A172 (cell line): ENCODE results near the gene CEP19. TPM values are rescaled to one million over a fixed set of nuclear protein-coding genes. Genes with fewer than 3 reads are reported as not detected.

Source experiments
- DNase-seq: peaks from one replicate; pipeline ENCODE4 v3.0.0-alpha.2; 2015; ENCODE audit warnings: low spot score
- total RNA-seq: library from RNA; depleted of rRNA; stranded (reverse); fragments of >200 nt; shearing (Covaris generic); gene quantifications from 2 replicates; pipeline ENCODE4 v1.2.3, GENCODE V29; 2014

CEP19 gene
- total RNA-seq, 1 experiment from 2014 or later, result 13.8 TPM

GRCh38 chr3:196708467-196708866, 3.6 kb downstream of the CEP19 start:
- DNase-seq, result no peak

GRCh38 chr3:196707566-196707965, 4.5 kb downstream of the CEP19 start:
- DNase-seq, result no peak

- no peak for DNase-seq
These were observed 5.3 kb downstream of the CEP19 start for GRCh38 chr3:196706731-196707130.

GRCh38 chr3:196706327-196706726, 5.7 kb downstream of the CEP19 start:
- DNase-seq, result no peak

- no peak for DNase-seq
These were observed 11.2 kb downstream of the CEP19 start for GRCh38 chr3:196700801-196701200.

- DNase-seq, result no peak
These were observed 12.3 kb downstream of the CEP19 start for GRCh38 chr3:196699749-196700148.

GRCh38 chr3:196697270-196697669, 14.8 kb downstream of the CEP19 start:
- no peak for DNase-seq

GRCh38 chr3:196695849-196696226, 16.2 kb downstream of the CEP19 start:
- no peak for DNase-seq

GRCh38 chr3:196694941-196695848, 16.9 kb downstream of the CEP19 start:
- DNase-seq, result no peak

- peak; percentile 21 for DNase-seq
These were observed 17.8 kb downstream of the CEP19 start for GRCh38 chr3:196694202-196694638.

GRCh38 chr3:196691386-196691785, 20.7 kb downstream of the CEP19 start:
- DNase-seq, result no peak

- DNase-seq, result no peak
These were observed 21.9 kb downstream of the CEP19 start for GRCh38 chr3:196689941-196690660.

GRCh38 chr3:196688349-196688748, 23.7 kb downstream of the CEP19 start:
- DNase-seq, result no peak

GRCh38 chr3:196686436-196686835, 25.6 kb downstream of the CEP19 start:
- DNase-seq, result no peak

GRCh38 chr3:196684548-196685407, 27.3 kb downstream of the CEP19 start:
- peak; percentile 60 for DNase-seq

- no peak for DNase-seq
These were observed 34.1 kb downstream of the CEP19 start for GRCh38 chr3:196677931-196678330.

GRCh38 chr3:196677353-196677752, 34.7 kb downstream of the CEP19 start:
- no peak for DNase-seq

- no peak for DNase-seq
These were observed 38.4 kb downstream of the CEP19 start for GRCh38 chr3:196673632-196674031.

GRCh38 chr3:196670339-196670738, 41.7 kb downstream of the CEP19 start:
- DNase-seq, result no peak

GRCh38 chr3:196667056-196667825, 44.8 kb downstream of the CEP19 start:
- no peak for DNase-seq
